ENCODE measurements around the gene PCDHA5. TPM values are rescaled to one million over a fixed set of nuclear protein-coding genes. Genes with fewer than 3 reads are reported as not detected.
"Not testable (repeated sequence)": the region's sequence is repeated elsewhere in the genome, so short reads cannot be mapped to it uniquely, and the experiment has no call there.

The PCDHA5 gene
- total RNA-seq, 2 donors from 2014 or later: 0.05 to 0.13 TPM

DNA sequence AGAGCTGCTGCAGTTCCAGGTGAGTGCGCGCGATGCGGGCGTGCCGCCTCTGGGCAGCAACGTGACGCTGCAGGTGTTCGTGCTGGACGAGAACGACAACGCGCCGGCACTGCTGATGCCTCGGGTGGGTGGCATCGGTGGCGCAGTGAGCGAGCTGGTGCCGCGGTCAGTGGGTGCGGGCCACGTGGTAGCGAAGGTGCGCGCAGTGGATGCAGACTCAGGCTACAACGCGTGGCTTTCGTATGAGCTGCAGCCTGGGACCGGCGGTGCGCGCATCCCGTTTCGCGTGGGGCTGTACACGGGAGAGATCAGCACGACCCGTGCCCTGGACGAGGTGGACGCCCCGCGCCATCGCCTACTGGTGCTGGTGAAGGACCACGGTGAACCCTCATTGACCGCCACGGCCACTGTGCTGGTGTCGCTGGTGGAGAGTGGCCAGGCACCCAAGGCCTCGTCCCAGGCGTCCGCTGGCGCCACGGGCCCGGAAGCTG lies 18.6 kb upstream of the PCDHA5 start:
- no peaks in the 10 kb centered on the region for H3K4me1 ChIP-seq
- intact Hi-C loops (cut with DNase I): no loop called here
- H3K27me3 ChIP-seq: no peaks in the 10 kb centered on the region
- no peaks in the 10 kb centered on the region for H3K36me3 ChIP-seq
- H3K9me3 ChIP-seq: no peaks in the 10 kb centered on the region
- TF ChIP-seq, protein P1, sequence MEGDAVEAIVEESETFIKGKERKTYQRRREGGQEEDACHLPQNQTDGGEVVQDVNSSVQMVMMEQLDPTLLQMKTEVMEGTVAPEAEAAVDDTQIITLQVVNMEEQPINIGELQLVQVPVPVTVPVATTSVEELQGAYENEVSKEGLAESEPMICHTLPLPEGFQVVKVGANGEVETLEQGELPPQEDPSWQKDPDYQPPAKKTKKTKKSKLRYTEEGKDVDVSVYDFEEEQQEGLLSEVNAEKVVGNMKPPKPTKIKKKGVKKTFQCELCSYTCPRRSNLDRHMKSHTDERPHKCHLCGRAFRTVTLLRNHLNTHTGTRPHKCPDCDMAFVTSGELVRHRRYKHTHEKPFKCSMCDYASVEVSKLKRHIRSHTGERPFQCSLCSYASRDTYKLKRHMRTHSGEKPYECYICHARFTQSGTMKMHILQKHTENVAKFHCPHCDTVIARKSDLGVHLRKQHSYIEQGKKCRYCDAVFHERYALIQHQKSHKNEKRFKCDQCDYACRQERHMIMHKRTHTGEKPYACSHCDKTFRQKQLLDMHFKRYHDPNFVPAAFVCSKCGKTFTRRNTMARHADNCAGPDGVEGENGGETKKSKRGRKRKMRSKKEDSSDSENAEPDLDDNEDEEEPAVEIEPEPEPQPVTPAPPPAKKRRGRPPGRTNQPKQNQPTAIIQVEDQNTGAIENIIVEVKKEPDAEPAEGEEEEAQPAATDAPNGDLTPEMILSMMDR (IDR thresholded peaks at IDR 0.05): no peak
- H3K27ac ChIP-seq: no peak overlapping the region
- H3K9ac ChIP-seq (ENCODE audit: low read depth in 2 of 2, low read length in 2 of 2): no peak overlapping the region
- DNase-seq: no peak
- H3K4me3 ChIP-seq: no peak overlapping the region

DNA sequence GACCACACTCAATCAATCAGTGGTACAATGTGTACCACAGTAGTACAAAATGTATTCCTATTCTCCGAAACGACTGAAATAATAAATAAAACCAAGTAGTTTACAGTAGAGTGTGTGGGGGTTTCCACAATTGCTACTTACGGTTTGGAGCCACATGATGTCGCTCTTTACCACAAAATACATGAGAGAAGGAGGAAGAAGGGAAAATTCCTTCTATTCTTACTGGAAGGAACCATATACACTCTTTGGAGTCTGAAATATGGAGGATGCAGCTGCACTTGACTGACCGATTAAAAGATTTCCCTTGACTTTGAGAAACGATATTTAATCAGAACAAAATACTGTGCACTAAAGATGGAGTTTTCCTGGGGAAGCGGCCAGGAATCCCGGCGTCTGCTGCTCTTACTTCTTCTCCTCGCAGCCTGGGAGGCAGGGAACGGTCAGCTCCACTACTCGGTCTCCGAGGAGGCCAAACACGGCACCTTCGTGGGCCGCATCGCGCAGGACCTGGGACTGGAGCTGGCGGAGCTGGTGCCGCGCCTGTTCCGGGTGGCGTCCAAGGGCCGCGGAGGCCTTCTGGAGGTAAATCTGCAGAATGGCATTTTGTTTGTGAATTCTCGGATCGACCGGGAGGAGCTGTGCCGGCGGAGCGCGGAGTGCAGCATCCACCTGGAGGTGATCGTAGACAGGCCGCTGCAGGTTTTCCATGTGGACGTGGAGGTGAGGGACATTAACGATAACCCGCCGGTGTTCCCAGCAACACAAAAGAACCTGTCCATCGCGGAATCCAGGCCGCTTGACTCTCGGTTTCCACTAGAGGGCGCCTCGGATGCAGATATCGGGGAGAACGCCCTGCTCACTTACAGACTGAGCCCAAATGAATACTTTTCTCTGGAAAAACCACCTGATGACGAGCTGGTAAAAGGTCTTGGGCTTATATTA lies 14.3 kb upstream of the PCDHA5 start, which contains the start of gene PCDHA4:
PCDHA4 (plus strand) TSS at position 235 of the 942 bp plus-strand sequence.
- H3K27ac ChIP-seq: no peak within 1 kb of the TSS
- TF ChIP-seq, protein P1 (IDR thresholded peaks at IDR 0.05): no peak
- peak; percentile 41 for DNase-seq

DNA sequence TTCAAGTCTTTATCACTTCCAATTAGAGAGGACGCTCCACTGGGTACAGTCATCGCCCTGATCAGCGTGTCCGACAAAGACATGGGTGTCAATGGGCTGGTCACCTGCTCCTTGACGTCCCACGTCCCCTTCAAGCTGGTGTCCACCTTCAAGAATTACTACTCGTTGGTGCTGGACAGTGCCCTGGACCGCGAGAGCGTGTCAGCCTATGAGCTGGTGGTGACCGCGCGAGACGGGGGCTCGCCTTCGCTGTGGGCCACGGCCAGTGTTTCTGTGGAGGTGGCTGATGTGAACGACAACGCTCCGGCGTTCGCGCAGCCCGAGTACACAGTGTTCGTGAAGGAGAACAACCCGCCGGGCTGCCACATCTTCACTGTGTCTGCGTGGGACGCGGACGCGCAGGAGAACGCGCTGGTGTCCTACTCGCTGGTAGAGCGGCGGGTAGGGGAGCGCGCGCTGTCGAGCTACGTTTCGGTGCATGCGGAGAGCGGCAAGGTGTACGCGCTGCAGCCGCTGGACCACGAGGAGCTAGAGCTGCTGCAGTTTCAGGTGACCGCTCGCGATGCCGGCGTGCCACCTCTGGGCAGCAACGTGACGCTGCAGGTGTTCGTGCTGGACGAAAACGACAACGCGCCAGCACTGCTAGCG lies 13.0 kb upstream of the PCDHA5 start:
- intact Hi-C loops (cut with DNase I); H3K36me3 ChIP-seq; H3K4me1 ChIP-seq; H3K27me3 ChIP-seq; H3K27ac ChIP-seq; H3K4me3 ChIP-seq; DNase-seq; H3K9ac ChIP-seq (ENCODE audit: low read depth in 2 of 2, low read length in 2 of 2); H3K9me3 ChIP-seq: not testable (repeated sequence)

More for the DNA sequence above, 14.3 kb upstream of the PCDHA5 start, which contains the start of gene PCDHA4:
- Histone ChIP-seq H3K9ac (ENCODE audit: low read depth in 2 of 2, low read length in 2 of 2) (no peak within 1 kb of the TSS), H3K27me3 (no peaks in the 10 kb centered on the region), H3K4me3 (peak within 1 kb of the TSS; percentile 17), H3K36me3 (no peaks in the 10 kb centered on the region), H3K9me3 (no peaks in the 10 kb centered on the region), H3K4me1 (no peaks in the 10 kb centered on the region)
- intact Hi-C loops (cut with DNase I): no loop called here

DNA sequence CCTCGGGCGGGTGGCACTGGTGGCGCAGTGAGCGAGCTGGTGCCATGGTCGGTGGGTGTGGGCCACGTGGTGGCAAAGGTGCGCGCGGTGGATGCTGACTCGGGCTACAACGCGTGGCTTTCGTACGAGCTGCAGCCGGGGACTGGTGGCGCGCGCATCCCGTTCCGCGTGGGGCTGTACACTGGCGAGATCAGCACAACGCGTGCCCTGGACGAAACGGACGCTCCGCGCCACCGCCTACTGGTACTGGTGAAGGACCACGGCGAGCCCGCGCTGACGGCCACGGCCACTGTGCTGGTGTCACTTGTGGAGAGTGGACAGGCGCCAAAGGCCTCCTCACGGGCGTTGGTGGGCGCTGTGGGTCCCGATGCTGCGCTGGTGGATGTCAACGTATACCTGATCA lies 12.5 kb upstream of the PCDHA5 start:
- no peaks in the 10 kb centered on the region for H3K4me1 ChIP-seq
- DNase-seq: no peak

DNA sequence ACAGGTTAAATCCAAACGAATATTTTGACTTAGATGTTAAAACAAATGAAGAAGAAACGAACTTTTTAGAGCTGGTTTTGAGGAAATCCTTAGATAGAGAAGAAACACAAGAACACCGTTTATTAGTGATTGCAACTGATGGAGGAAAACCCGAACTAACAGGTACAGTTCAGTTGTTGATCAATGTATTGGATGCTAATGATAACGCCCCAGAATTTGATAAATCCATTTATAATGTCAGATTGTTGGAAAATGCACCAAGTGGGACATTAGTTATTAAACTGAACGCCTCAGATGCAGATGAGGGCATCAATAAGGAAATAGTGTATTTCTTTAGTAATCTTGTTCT lies 842 bp downstream of the PCDHA5 start:
- Histone ChIP-seq H3K36me3 (no peaks in the 10 kb centered on the region), H3K9ac (ENCODE audit: low read depth in 2 of 2, low read length in 2 of 2) (no peak overlapping the region), H3K27me3 (no peaks in the 10 kb centered on the region), H3K4me3 (no peak overlapping the region), H3K4me1 (no peaks in the 10 kb centered on the region), H3K9me3 (no peaks in the 10 kb centered on the region), H3K27ac (no peak overlapping the region)
- DNase-seq: no peak
- intact Hi-C loops (cut with DNase I): no loop called here
- TF ChIP-seq, protein P1 (IDR thresholded peaks at IDR 0.05): no peak

More for the DNA sequence above, 12.5 kb upstream of the PCDHA5 start:
- no peak overlapping the region for H3K9ac ChIP-seq (ENCODE audit: low read depth in 2 of 2, low read length in 2 of 2)
- intact Hi-C loops (cut with DNase I): no loop called here
- no peaks in the 10 kb centered on the region for H3K36me3 ChIP-seq
- TF ChIP-seq, protein P1 (IDR thresholded peaks at IDR 0.05): no peak
- H3K27me3 ChIP-seq: no peaks in the 10 kb centered on the region
- H3K4me3 ChIP-seq: no peak overlapping the region
- no peak overlapping the region for H3K27ac ChIP-seq
- no peaks in the 10 kb centered on the region for H3K9me3 ChIP-seq

DNA sequence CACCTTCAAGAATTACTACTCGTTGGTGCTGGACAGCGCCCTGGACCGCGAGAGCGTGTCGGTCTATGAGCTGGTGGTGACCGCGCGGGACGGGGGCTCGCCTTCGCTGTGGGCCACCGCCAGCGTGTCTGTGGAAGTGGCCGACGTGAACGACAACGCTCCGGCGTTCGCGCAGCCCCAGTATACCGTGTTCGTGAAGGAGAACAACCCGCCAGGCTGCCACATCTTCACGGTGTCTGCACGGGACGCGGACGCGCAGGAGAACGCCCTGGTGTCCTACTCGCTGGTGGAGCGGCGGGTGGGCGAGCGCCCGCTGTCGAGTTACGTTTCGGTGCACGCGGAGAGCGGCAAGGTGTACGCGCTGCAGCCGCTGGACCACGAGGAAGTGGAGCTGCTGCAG lies 1.6 kb downstream of the PCDHA5 start:
- intact Hi-C loops (cut with DNase I); H3K27me3 ChIP-seq; H3K4me3 ChIP-seq; H3K9ac ChIP-seq (ENCODE audit: low read depth in 2 of 2, low read length in 2 of 2); H3K4me1 ChIP-seq; H3K36me3 ChIP-seq; DNase-seq; H3K27ac ChIP-seq; H3K9me3 ChIP-seq: not testable (repeated sequence)
